ENCODE results near the gene SMAP1.

GRCh38 chr6:70806086-70806485 lies 138.4 kb downstream of the SMAP1 start:
- no peak for TF ChIP-seq CTCF (conservative IDR thresholded peaks at IDR 0.05)
- no peak for TF ChIP-seq ZFX (IDR thresholded peaks at IDR 0.05)

Measured in C4-2B (cell line).